ENCODE data around the gene MAEA.

GRCh38 chr4:1347410-1347864 lies 57.7 kb downstream of the MAEA start:
- no peak for TF ChIP-seq CTCF (IDR thresholded peaks at IDR 0.05; ENCODE audit: low read depth, low read length, poor library complexity, severe bottlenecking)
- no peak for TF ChIP-seq EZH2phosphoT487 (IDR thresholded peaks at IDR 0.05; ENCODE audit: borderline replicate concordance, low read length)

Data from DOHH2 (cell line).